Kidney glomerular epithelial cell (primary cell): Measurements from ENCODE around the gene CDH12.

ENCODE experiments used
- DNase-seq: peaks from one replicate; lab custom pipeline; 2025; lab: John Stamatoyannopoulos, UW

Gene CDH12

DNA sequence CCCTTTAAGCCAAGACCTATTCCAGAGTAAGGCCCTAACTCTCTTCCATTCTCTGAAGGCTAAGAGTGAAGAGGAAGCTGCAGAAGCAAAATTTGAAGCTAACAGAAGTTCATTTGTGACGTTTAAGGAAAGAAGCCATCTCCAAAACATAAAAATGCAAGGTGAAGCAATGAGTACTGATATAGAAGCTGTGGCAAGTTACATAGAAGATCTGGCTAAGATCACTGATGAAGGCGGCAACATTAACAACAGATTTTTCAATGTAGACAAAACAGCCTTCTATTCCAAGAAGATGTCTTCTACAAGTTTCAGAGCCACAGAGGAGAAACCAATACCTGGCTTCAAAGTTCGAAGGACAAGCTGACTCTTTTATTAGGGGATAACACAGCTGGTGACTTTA, 1143.4 kb downstream of the CDH12 start:
- no peak for DNase-seq

DNA sequence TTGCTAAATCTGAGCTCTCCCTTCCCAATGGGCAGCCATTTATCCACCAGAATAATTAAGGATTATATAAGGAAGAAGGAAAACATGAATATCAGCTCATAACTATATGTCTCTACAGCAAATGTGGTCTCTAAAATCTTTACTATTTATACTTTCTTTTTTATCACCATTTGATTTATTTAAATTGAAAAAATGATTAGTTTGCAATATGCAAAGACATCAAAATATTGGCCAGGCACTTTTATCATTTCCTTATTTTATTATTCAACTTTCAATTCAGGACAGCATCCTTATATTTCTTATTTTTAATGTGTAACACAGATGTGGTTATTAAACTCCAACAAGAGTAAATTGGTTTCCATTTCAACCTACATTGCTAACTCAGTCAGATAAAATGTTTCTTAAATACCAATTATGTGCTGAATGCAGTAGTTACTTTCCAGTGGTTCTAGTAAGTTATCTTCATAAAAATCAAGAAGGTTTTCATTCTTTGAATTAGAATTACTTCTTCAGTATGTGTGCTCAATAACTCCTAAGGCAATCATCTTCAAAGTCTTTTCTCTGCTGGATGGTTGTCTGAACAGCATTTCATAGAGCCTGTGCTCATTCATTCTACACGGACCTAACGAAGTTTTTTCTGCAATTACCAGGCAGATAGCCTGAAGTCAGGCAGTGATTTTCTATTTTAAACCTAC, 1148.0 kb downstream of the CDH12 start:
- no peak for DNase-seq

DNA sequence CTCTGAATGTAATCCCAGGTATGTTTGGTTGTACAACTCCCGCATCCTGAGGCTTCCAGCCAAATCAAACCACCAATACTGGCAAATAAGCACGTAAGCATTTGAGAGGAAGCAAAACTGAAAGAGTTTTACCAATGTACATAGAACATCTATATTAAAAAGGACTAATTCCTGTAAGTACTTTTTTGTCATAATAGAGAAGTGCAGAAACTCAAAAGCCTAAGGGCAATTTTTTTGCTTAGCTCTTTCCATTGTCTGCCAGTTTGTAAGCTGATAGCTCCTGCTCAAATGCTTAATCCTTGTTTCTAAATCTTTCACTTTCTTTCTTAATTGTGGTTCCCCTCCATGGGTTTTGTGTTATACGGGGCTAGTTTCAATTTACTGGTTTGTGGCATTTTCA, 1151.8 kb downstream of the CDH12 start:
- DNase-seq = no peak
